Kidney (tissue), 14 donors: ENCODE results near the gene GPBAR1. TPM values are rescaled to one million over a fixed set of nuclear protein-coding genes. Genes with fewer than 3 reads are reported as not detected.
A peak's percentile ranks its signal among the peaks of the same experiment; 100 is the strongest.

Experiments used
- DNase-seq, 5 donors: peaks; one replicate each; pipeline ENCODE4 v3.0.0-alpha.2; 2013 to 2020
- FAIRE-seq: peaks from 2 replicates; lab custom pipeline; 2012; peaks lifted over from hg19 to GRCh38; lab: Jason Lieb, UNC
- H3K27ac ChIP-seq, 2 donors: one replicate each; pipeline ENCODE4 v1.7.0; 2013; ENCODE audit warnings: low read depth in 2 of 2, low read length in 2 of 2, inconsistent platforms in 1 of 2
- H3K27me3 ChIP-seq: one replicate; pipeline ENCODE4 v1.7.1; 2013; ENCODE audit warnings: low read length, inconsistent platforms; ENCODE audit not compliant: control insufficient read depth, insufficient read depth
- H3K36me3 ChIP-seq, 3 donors: one replicate each; pipeline versions ENCODE4 v1.7.0 to v1.7.1; 2013; ENCODE audit warnings: low read length in 3 of 3, control low read depth in 1 of 3, inconsistent platforms in 1 of 3; ENCODE audit not compliant: insufficient read depth in 3 of 3, control insufficient read depth in 2 of 3
- H3K4me1 ChIP-seq, 3 donors: one replicate each; pipeline versions ENCODE4 v1.7.0 to v1.7.1; 2013; ENCODE audit warnings: low read length in 3 of 3, inconsistent platforms in 1 of 3, low read depth in 1 of 3; ENCODE audit not compliant: control insufficient read depth in 2 of 3, insufficient read depth in 2 of 3
- H3K4me3 ChIP-seq, 3 donors: one replicate each; pipeline versions ENCODE4 v1.7.0 to v1.8.1; 2013; ENCODE audit warnings: low read length in 3 of 3, control low read depth in 1 of 3, inconsistent platforms in 1 of 3
- H3K9ac ChIP-seq, 3 donors: one replicate each; pipeline versions ENCODE4 v1.7.0 to v1.7.1; 2013; ENCODE audit warnings: low read length in 3 of 3, control low read depth in 1 of 3, inconsistent platforms in 1 of 3
- H3K9me3 ChIP-seq, 3 donors: one replicate each; pipeline versions ENCODE4 v1.7.0 to v1.7.1; 2013; ENCODE audit warnings: low read length in 3 of 3, control low read depth in 1 of 3, inconsistent platforms in 1 of 3; ENCODE audit not compliant: control insufficient read depth in 2 of 3, insufficient read depth in 1 of 3
- CTCF ChIP-seq: IDR thresholded peaks from 3 replicates; pipeline ENCODE4 v1.5.1; 2012; ENCODE audit warnings: mild to moderate bottlenecking, moderate library complexity, borderline replicate concordance; ENCODE audit not compliant: insufficient read depth; ENCODE audit errors: extremely low read depth
- intact Hi-C: fragments of 100-400 bp; cut with DNase I; formaldehyde crosslinking; loops from one replicate; pipeline ENCODE4 v1.11.1; 2022
- polyA plus RNA-seq: library from polyadenylated mRNA; stranded (reverse); fragments of 350-450 nt; fragmentation: Illumina TruSeq; extraction: RNeasy Lipid Tissue Mini Kit (QIAGEN cat#74804); gene quantifications from one replicate; pipeline ENCODE4 v1.2.3, GENCODE V29; 2014; ENCODE audit warnings: low read depth, low replicate concordance; ENCODE audit not compliant: insufficient read depth
- total RNA-seq: library from RNA; stranded (reverse); fragmentation: NEBNext Ultra II Directional; extraction: Animal tissue kit (Norgen Biotek cat#: 25700); gene quantifications from one replicate; pipeline ENCODE4 v1.2.1, GENCODE V29; 2021
- donor health status: control.
- donor health status: control.
- donor health status: control.
- donor health status: control.
- donor health status: control.
- donor health status: DM: yes; HTN: yes; CAD: no.
- donor health status: Normal renal cell carcinoma (clear cell type).

The GPBAR1 gene
- total and polyA plus RNA-seq, 2 donors from 2014 or later, result 3.2 to 6.0 TPM

- no peak for FAIRE-seq
- peaks cover 9 to 79% (median 68%) of the 10 kb centered on the region in 3 donors for H3K4me1 ChIP-seq
- H3K4me3 ChIP-seq, result peak overlapping the region in 2 of 3 donors; percentile 49 to 55
- H3K9ac ChIP-seq, result peak overlapping the region in 2 of 3 donors; percentile 34 to 64
- intact Hi-C loops, result no loop called here
- H3K27me3 ChIP-seq, result no peaks in the 10 kb centered on the region
- no peak for TF ChIP-seq CTCF
- no peaks in the 10 kb centered on the region for H3K9me3 ChIP-seq
- peak; percentile 73 to 93 (median 87) for DNase-seq
- peaks cover 0 to 4% (median 0%) of the 10 kb centered on the region in 3 donors for H3K36me3 ChIP-seq
- peak overlapping the region; percentile 98 for H3K27ac ChIP-seq
Measured at GRCh38 chr2:218286570-218287459, 26.0 kb downstream of the GPBAR1 start.

GRCh38 chr2:218289639-218290315, 29.0 kb downstream of the GPBAR1 start:
- Histone ChIP-seq H3K27me3 (no peaks in the 10 kb centered on the region), H3K27ac (peak overlapping the region; percentile 98), H3K36me3 (no peaks in the 10 kb centered on the region), H3K4me3 (peak overlapping the region; percentile 1 to 86 (median 73)), H3K4me1 (peaks cover 9 to 64% (median 60%) of the 10 kb centered on the region in 3 donors), H3K9me3 (no peaks in the 10 kb centered on the region), H3K9ac (peak overlapping the region in 2 of 3 donors; percentile 84 to 85)
- intact Hi-C loops, result loop anchor here (10.0 kb wide), 1 partner anchor 105 kb away; the partner anchor contains the start of gene CTDSP1
- FAIRE-seq (no peak), DNase-seq (peak in 2 of 5 donors; percentile 68 to 77)
- no peak for TF ChIP-seq CTCF

GRCh38 chr2:218290316-218291261, 29.8 kb downstream of the GPBAR1 start:
- no peak for TF ChIP-seq CTCF
- H3K27me3 ChIP-seq, result no peaks in the 10 kb centered on the region
- H3K4me1 ChIP-seq, result peaks cover 9 to 60% (median 56%) of the 10 kb centered on the region in 3 donors
- H3K4me3 ChIP-seq, result peak overlapping the region; percentile 1 to 86 (median 73)
- H3K36me3 ChIP-seq, result no peaks in the 10 kb centered on the region
- H3K9ac ChIP-seq, result peak overlapping the region in 2 of 3 donors; percentile 84 to 85
- intact Hi-C loops, result loop anchor here (10.0 kb wide), 1 partner anchor 104 kb away; the partner anchor contains the start of gene CTDSP1
- H3K9me3 ChIP-seq, result no peaks in the 10 kb centered on the region
- FAIRE-seq (no peak), DNase-seq (no peak)
- H3K27ac ChIP-seq, result peak overlapping the region; percentile 98
